ENCODE data around the gene NRXN3.

The NRXN3 gene

GRCh38 chr14:79871136-79871535 is 1701.0 kb downstream of the NRXN3 start:
- DNase-seq: no peak

DNA sequence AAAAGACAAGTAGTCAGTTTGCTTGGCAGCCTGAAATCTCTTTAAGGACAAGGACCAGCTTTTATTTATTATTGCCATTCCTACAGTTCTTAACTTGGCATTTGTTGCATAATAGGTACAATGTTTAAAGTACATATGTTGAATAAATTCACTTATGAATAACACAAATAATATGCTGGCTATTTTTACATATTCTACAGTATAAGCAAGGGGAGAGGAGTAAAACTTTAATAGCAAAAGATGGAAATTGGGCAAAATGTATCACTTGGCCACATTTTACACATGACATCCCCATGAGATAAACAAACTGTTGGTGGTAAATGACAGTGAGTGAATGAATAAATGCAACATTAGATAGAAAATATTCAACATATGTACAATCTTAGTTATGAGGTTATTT is 1708.1 kb downstream of the NRXN3 start:
- DNase-seq: no peak

DNA sequence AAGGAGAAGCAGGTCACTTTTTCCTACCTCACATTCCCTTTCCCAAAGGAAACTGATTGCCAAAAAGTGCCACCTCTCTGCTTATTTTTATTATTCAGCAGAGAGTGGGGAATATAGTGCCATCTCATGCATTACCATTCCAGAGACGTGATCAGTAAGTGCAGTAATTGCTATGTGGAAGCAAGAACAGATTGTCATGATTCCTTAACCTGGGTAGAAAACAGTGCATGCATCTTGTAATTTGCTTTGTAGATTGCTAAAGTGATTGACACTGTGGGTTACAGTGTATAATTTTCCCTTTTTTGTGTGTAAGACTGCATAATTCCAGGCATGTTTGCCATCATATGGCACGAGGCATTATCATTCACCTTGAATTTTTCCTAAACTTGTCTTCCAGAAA is 1708.6 kb downstream of the NRXN3 start:
- no peak for DNase-seq

- DNase-seq: no peak
Measured at GRCh38 chr14:79881299-79881698, 1711.1 kb downstream of the NRXN3 start.

GRCh38 chr14:79890527-79890926 is 1720.4 kb downstream of the NRXN3 start:
- no peak for DNase-seq

GRCh38 chr14:79896009-79896408 is 1725.8 kb downstream of the NRXN3 start:
- DNase-seq: no peak

- DNase-seq: no peak
Measured at GRCh38 chr14:79899610-79900009, 1729.4 kb downstream of the NRXN3 start.

GRCh38 chr14:79904497-79904896 is 1734.3 kb downstream of the NRXN3 start:
- no peak for DNase-seq

GRCh38 chr14:79906994-79907393 is 1736.8 kb downstream of the NRXN3 start:
- no peak for DNase-seq

GRCh38 chr14:79910086-79910485 is 1739.9 kb downstream of the NRXN3 start:
- DNase-seq: no peak

GRCh38 chr14:79911744-79912143 is 1741.6 kb downstream of the NRXN3 start:
- no peak for DNase-seq

GRCh38 chr14:79914595-79914994 is 1744.4 kb downstream of the NRXN3 start:
- no peak for DNase-seq

DNA sequence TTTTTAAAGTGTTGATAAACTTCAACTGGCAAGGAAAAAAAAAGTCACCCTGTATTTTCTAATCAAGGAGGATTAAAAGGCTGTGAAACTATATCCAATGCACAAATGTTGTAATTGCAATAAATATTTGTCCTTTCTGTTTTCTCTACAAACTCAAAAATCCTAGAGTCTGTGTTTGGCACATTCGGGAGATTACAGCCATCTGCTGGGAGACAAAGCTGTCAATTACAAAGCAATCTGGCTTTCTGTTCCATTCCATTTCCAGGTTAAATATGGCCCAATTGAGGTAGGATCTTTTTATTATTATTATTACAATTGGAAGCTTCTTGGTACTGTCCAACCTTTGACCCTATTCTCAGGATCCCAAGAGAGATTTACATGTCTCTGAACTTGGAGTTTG is 1745.2 kb downstream of the NRXN3 start:
- peak; percentile 16 to 35 for DNase-seq

GRCh38 chr14:79916281-79916680 is 1746.1 kb downstream of the NRXN3 start:
- no peak for DNase-seq

- no peak for DNase-seq
Measured at GRCh38 chr14:79916892-79917291, 1746.7 kb downstream of the NRXN3 start.

All from NCI-H446 (cell line).